ENCODE data around the gene GNAI1. TPM values are rescaled to one million over a fixed set of nuclear protein-coding genes. Genes with fewer than 3 reads are reported as not detected.

Gene GNAI1
- total and polyA plus RNA-seq, 5 donors from 2014 or later = 0.27 to 1.6 (median 1.1) TPM; not detected in 1

DNA sequence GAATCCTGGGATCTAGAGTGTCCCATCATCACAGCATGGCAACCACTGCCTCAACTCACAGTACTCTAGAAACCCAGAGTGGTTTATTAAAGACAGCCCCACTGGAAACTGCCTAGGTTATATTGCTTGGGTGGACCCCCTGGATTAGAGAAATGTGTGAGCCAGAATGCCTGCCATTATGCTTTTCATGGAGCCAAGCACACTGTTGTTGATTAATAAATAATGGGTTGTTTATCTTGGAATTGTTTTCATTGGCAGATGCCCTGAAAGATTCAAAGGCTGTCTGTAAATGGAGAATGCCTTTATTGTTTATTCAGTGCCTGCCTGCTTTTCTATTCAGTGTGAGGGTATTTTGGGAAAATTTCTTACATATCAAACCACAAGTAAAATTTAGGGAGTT lies 52.1 kb downstream of the GNAI1 start:
- H3K4me1 Mint-ChIP-seq = no peaks in the 10 kb centered on the region
- Histone ChIP-seq H3K27ac (ENCODE audit: insufficient read depth, low read length, poor library complexity, severe bottlenecking) (no peak overlapping the region), H3K4me1 (ENCODE audit: control insufficient read depth, insufficient read depth, low read length, poor library complexity, severe bottlenecking) (no peaks in the 10 kb centered on the region), H3K27me3 (ENCODE audit: control insufficient read depth, insufficient read depth, low read length) (no peaks in the 10 kb centered on the region), H3K36me3 (ENCODE audit: control insufficient read depth, insufficient read depth, low read length) (no peaks in the 10 kb centered on the region), H3K9me3 (ENCODE audit: control insufficient read depth in 2 of 2, low read length in 2 of 2) (no peaks in the 10 kb centered on the region), H3K4me3 (ENCODE audit: low read depth, low read length) (no peak overlapping the region)
- H3K36me3 Mint-ChIP-seq = peaks cover 5% of the 10 kb centered on the region
- no peak overlapping the region for H3K27ac Mint-ChIP-seq
- H3K4me3 Mint-ChIP-seq = no peak overlapping the region
- no peaks in the 10 kb centered on the region for H3K27me3 Mint-ChIP-seq
- peaks cover 2 to 17% (median 7%) of the 10 kb centered on the region in 7 donors for H3K9me3 Mint-ChIP-seq
- DNase-seq = no peak
- ATAC-seq (ENCODE audit: low read depth in 2 of 2) = no peak

- peaks cover 2 to 13% (median 5%) of the 10 kb centered on the region in 7 donors for H3K9me3 Mint-ChIP-seq
- H3K27ac Mint-ChIP-seq = no peak overlapping the region
- Histone ChIP-seq H3K27ac (ENCODE audit: insufficient read depth, low read length, poor library complexity, severe bottlenecking) (no peak overlapping the region), H3K4me1 (ENCODE audit: control insufficient read depth, insufficient read depth, low read length, poor library complexity, severe bottlenecking) (no peaks in the 10 kb centered on the region), H3K27me3 (ENCODE audit: control insufficient read depth, insufficient read depth, low read length) (no peaks in the 10 kb centered on the region), H3K4me3 (ENCODE audit: low read depth, low read length) (no peak overlapping the region), H3K36me3 (ENCODE audit: control insufficient read depth, insufficient read depth, low read length) (no peaks in the 10 kb centered on the region), H3K9me3 (ENCODE audit: control insufficient read depth in 2 of 2, low read length in 2 of 2) (no peaks in the 10 kb centered on the region)
- no peak for ATAC-seq (ENCODE audit: low read depth in 2 of 2)
- H3K27me3 Mint-ChIP-seq = no peaks in the 10 kb centered on the region
- H3K4me3 Mint-ChIP-seq = no peak overlapping the region
- no peak for DNase-seq
- no peaks in the 10 kb centered on the region for H3K4me1 Mint-ChIP-seq
- no peaks in the 10 kb centered on the region for H3K36me3 Mint-ChIP-seq
These were observed 52.6 kb downstream of the GNAI1 start for GRCh38 chr7:80187279-80187678.

DNA sequence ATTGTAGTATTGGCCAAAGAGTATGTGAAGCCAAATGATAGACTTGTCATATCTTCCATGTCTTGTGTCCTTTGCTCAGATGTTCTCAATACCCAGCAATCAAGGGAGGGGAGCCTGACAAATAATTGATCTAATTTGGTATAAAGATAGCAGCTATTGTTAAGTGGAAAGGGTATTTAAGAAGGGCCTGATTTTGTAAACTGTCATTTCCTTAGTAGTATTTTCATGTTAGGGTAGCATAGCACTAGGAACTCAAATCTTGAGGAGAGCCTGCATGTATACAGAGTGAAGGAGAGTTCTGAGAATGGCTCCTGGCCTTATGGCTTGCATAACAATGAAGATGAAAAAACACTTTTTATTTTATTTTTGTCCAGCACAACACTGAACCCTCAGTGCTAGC lies 53.1 kb downstream of the GNAI1 start:
- no peak overlapping the region for H3K4me3 ChIP-seq (ENCODE audit: low read depth, low read length)
- H3K27me3 ChIP-seq (ENCODE audit: control insufficient read depth, insufficient read depth, low read length) = no peaks in the 10 kb centered on the region
- H3K4me3 Mint-ChIP-seq = no peak overlapping the region
- no peaks in the 10 kb centered on the region for H3K36me3 ChIP-seq (ENCODE audit: control insufficient read depth, insufficient read depth, low read length)
- ATAC-seq (ENCODE audit: low read depth in 2 of 2) (no peak), DNase-seq (no peak)
- no peaks in the 10 kb centered on the region for H3K4me1 ChIP-seq (ENCODE audit: control insufficient read depth, insufficient read depth, low read length, poor library complexity, severe bottlenecking)
- no peaks in the 10 kb centered on the region for H3K27me3 Mint-ChIP-seq
- no peak overlapping the region for H3K27ac ChIP-seq (ENCODE audit: insufficient read depth, low read length, poor library complexity, severe bottlenecking)
- H3K9me3 ChIP-seq (ENCODE audit: control insufficient read depth in 2 of 2, low read length in 2 of 2) = no peaks in the 10 kb centered on the region
- peaks cover 2 to 13% (median 5%) of the 10 kb centered on the region in 7 donors for H3K9me3 Mint-ChIP-seq
- H3K27ac Mint-ChIP-seq = no peak overlapping the region
- no peaks in the 10 kb centered on the region for H3K4me1 Mint-ChIP-seq
- no peaks in the 10 kb centered on the region for H3K36me3 Mint-ChIP-seq

DNA sequence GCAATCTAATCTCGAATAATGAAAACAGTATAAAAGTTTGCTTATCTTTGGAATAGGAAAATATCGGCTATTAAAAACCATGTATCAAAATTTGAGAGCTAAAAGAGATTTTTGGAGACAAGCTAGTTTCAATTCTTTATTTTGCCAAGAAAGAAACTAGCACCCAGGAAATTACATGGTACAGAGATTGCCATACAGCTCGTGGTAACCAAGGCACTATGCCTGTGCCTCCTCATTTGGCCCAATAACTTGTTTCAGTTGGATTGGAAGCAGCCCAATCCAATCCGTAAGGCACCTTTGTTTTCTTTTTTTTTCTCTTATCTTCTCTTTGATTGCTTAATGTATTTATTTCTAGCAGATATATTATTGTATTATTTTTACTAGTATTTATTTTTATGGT lies 55.0 kb downstream of the GNAI1 start:
- H3K36me3 ChIP-seq (ENCODE audit: control insufficient read depth, insufficient read depth, low read length) = no peaks in the 10 kb centered on the region
- no peak overlapping the region for H3K27ac ChIP-seq (ENCODE audit: insufficient read depth, low read length, poor library complexity, severe bottlenecking)
- H3K4me3 Mint-ChIP-seq = no peak overlapping the region
- ATAC-seq (ENCODE audit: low read depth in 2 of 2) (no peak), DNase-seq (no peak)
- H3K4me1 Mint-ChIP-seq = no peaks in the 10 kb centered on the region
- no peaks in the 10 kb centered on the region for H3K36me3 Mint-ChIP-seq
- peaks cover 2 to 9% (median 4%) of the 10 kb centered on the region in 7 donors for H3K9me3 Mint-ChIP-seq
- no peaks in the 10 kb centered on the region for H3K27me3 ChIP-seq (ENCODE audit: control insufficient read depth, insufficient read depth, low read length)
- H3K9me3 ChIP-seq (ENCODE audit: control insufficient read depth in 2 of 2, low read length in 2 of 2) = no peaks in the 10 kb centered on the region
- no peaks in the 10 kb centered on the region for H3K27me3 Mint-ChIP-seq
- H3K27ac Mint-ChIP-seq = no peak overlapping the region
- H3K4me3 ChIP-seq (ENCODE audit: low read depth, low read length) = no peak overlapping the region
- no peaks in the 10 kb centered on the region for H3K4me1 ChIP-seq (ENCODE audit: control insufficient read depth, insufficient read depth, low read length, poor library complexity, severe bottlenecking)

- peaks cover 0 to 7% (median 0%) of the 10 kb centered on the region in 7 donors for H3K9me3 Mint-ChIP-seq
These were observed 63.0 kb downstream of the GNAI1 start for GRCh38 chr7:80197627-80198026.

GRCh38 chr7:80199051-80199450 lies 64.4 kb downstream of the GNAI1 start:
- Mint-ChIP-seq H3K4me1 (no peaks in the 10 kb centered on the region), H3K27me3 (no peaks in the 10 kb centered on the region)

More at GRCh38 chr7:80197627-80198026, 63.0 kb downstream of the GNAI1 start:
- Histone ChIP-seq H3K36me3 (ENCODE audit: control insufficient read depth, insufficient read depth, low read length) (no peaks in the 10 kb centered on the region), H3K9me3 (ENCODE audit: control insufficient read depth in 2 of 2, low read length in 2 of 2) (no peaks in the 10 kb centered on the region), H3K4me3 (ENCODE audit: low read depth, low read length) (no peak overlapping the region), H3K27me3 (ENCODE audit: control insufficient read depth, insufficient read depth, low read length) (no peaks in the 10 kb centered on the region), H3K27ac (ENCODE audit: insufficient read depth, low read length, poor library complexity, severe bottlenecking) (no peak overlapping the region), H3K4me1 (ENCODE audit: control insufficient read depth, insufficient read depth, low read length, poor library complexity, severe bottlenecking) (no peaks in the 10 kb centered on the region)
- H3K4me1 Mint-ChIP-seq = no peaks in the 10 kb centered on the region
- no peak for DNase-seq
- ATAC-seq (ENCODE audit: low read depth in 2 of 2) = no peak
- H3K27ac Mint-ChIP-seq = no peak overlapping the region
- no peaks in the 10 kb centered on the region for H3K27me3 Mint-ChIP-seq
- H3K36me3 Mint-ChIP-seq = no peaks in the 10 kb centered on the region
- H3K4me3 Mint-ChIP-seq = no peak overlapping the region

GRCh38 chr7:80204454-80204853 lies 69.8 kb downstream of the GNAI1 start:
- H3K27me3 Mint-ChIP-seq = no peaks in the 10 kb centered on the region
- no peak for DNase-seq
- ATAC-seq (ENCODE audit: low read depth in 2 of 2) = no peak
- no peak overlapping the region for H3K27ac ChIP-seq (ENCODE audit: insufficient read depth, low read length, poor library complexity, severe bottlenecking)
- H3K36me3 Mint-ChIP-seq = no peaks in the 10 kb centered on the region
- no peaks in the 10 kb centered on the region for H3K9me3 ChIP-seq (ENCODE audit: control insufficient read depth in 2 of 2, low read length in 2 of 2)
- no peaks in the 10 kb centered on the region for H3K4me1 Mint-ChIP-seq
- no peak overlapping the region for H3K27ac Mint-ChIP-seq
- H3K9me3 Mint-ChIP-seq = peaks cover 0 to 6% (median 0%) of the 10 kb centered on the region in 7 donors
- H3K4me3 ChIP-seq (ENCODE audit: low read depth, low read length) = no peak overlapping the region
- no peaks in the 10 kb centered on the region for H3K4me1 ChIP-seq (ENCODE audit: control insufficient read depth, insufficient read depth, low read length, poor library complexity, severe bottlenecking)
- H3K36me3 ChIP-seq (ENCODE audit: control insufficient read depth, insufficient read depth, low read length) = no peaks in the 10 kb centered on the region
- no peaks in the 10 kb centered on the region for H3K27me3 ChIP-seq (ENCODE audit: control insufficient read depth, insufficient read depth, low read length)
- no peak overlapping the region for H3K4me3 Mint-ChIP-seq

More at GRCh38 chr7:80199051-80199450, 64.4 kb downstream of the GNAI1 start:
- Mint-ChIP-seq H3K9me3 (peaks cover 0 to 7% (median 3%) of the 10 kb centered on the region in 7 donors), H3K4me3 (no peak overlapping the region), H3K27ac (peak overlapping the region in 1 of 3 donors; percentile 45), H3K36me3 (no peaks in the 10 kb centered on the region)
- DNase-seq = no peak
- H3K4me3 ChIP-seq (ENCODE audit: low read depth, low read length) = no peak overlapping the region
- H3K4me1 ChIP-seq (ENCODE audit: control insufficient read depth, insufficient read depth, low read length, poor library complexity, severe bottlenecking) = no peaks in the 10 kb centered on the region
- H3K36me3 ChIP-seq (ENCODE audit: control insufficient read depth, insufficient read depth, low read length) = no peaks in the 10 kb centered on the region
- no peak for ATAC-seq (ENCODE audit: low read depth in 2 of 2)
- H3K27me3 ChIP-seq (ENCODE audit: control insufficient read depth, insufficient read depth, low read length) = no peaks in the 10 kb centered on the region
- no peak overlapping the region for H3K27ac ChIP-seq (ENCODE audit: insufficient read depth, low read length, poor library complexity, severe bottlenecking)
- H3K9me3 ChIP-seq (ENCODE audit: control insufficient read depth in 2 of 2, low read length in 2 of 2) = no peaks in the 10 kb centered on the region

GRCh38 chr7:80204919-80205318 lies 70.3 kb downstream of the GNAI1 start:
- no peaks in the 10 kb centered on the region for H3K27me3 Mint-ChIP-seq
- H3K4me1 ChIP-seq (ENCODE audit: control insufficient read depth, insufficient read depth, low read length, poor library complexity, severe bottlenecking) = no peaks in the 10 kb centered on the region
- no peaks in the 10 kb centered on the region for H3K27me3 ChIP-seq (ENCODE audit: control insufficient read depth, insufficient read depth, low read length)
- no peaks in the 10 kb centered on the region for H3K9me3 ChIP-seq (ENCODE audit: control insufficient read depth in 2 of 2, low read length in 2 of 2)
- no peak overlapping the region for H3K4me3 ChIP-seq (ENCODE audit: low read depth, low read length)
- no peaks in the 10 kb centered on the region for H3K36me3 ChIP-seq (ENCODE audit: control insufficient read depth, insufficient read depth, low read length)
- H3K4me3 Mint-ChIP-seq = no peak overlapping the region
- H3K27ac ChIP-seq (ENCODE audit: insufficient read depth, low read length, poor library complexity, severe bottlenecking) = no peak overlapping the region
- H3K36me3 Mint-ChIP-seq = no peaks in the 10 kb centered on the region
- H3K27ac Mint-ChIP-seq = no peak overlapping the region
- H3K4me1 Mint-ChIP-seq = no peaks in the 10 kb centered on the region
- peaks cover 0 to 6% (median 0%) of the 10 kb centered on the region in 7 donors for H3K9me3 Mint-ChIP-seq
- ATAC-seq (ENCODE audit: low read depth in 2 of 2) (no peak), DNase-seq (no peak)
